Measurements from ENCODE around the gene CAMTA1.

The CAMTA1 gene

DNA sequence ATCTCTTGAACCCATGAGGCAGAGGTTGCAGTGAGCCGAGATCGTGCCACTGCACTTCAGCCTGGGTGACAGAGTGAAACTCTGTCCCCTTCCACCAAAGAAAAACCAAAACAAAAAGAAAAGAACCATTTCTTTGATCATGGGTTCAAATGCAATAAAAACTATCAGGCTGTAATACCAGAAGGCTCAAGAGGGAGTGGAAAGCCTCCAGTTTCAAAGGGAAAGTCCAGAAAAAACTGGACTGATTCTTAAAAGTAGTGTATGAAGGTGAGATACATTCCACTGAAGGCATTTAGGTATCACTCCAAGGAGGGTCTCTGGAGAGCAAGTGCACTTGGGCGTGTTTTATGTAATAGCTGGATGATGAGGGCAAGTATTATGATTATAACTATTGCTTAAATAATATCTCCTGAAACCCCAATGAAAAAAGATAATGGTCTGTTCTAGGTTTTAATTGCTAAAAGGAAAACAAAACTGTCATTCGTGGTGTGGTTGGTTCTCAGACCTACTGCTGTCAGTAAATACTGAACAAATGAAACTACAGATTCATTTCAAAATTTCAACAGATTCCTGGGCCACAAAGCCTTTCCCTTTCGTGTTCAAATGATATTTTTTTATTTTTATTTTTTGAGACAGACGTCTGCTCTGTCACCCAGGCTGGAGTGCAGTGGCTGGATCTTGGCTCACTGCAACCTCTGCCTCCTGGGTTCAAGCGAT lies 6.0 kb upstream of the CAMTA1 start:
- no peak for DNase-seq (ENCODE audit: low spot score)

DNA sequence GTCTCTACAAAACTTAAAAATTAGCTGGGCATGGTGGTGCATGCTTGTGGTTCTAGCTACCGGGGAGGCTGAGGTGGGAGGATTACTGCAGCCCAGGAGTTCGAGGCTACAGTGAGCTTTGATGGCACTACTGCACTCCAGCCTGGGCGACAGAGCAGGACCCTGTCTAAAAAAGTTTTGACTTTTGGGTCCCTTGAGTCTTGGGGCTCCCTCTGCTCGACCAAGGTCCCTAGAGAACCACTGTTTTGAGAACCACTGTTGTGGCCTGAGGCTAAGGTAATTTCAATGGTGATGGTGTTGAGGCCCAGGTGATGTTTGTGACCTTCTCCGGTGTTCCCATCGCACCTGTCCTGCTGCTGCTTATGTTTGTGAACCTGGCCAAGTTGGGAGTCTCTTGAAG lies 3.1 kb upstream of the CAMTA1 start:
- no peak for DNase-seq (ENCODE audit: low spot score)

DNA sequence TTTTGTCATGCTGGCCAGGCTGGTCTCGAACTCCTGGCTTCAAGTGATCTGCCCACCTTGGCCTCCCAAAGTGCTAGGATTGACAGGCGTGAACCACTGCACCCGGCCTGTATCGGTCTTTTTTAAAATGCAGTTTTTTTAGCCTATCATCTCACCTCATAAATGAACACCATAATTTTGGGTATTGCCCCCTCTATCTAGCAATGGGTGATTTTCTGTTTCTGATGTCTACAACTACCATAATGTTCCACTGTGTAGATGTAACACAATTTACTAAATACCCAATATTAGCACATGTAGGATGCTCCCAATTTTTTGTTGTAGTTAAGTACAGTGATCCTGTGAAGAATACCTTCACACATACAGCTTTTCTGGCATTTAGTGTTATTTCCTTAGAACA lies 2.0 kb upstream of the CAMTA1 start:
- DNase-seq (ENCODE audit: low spot score): no peak

DNA sequence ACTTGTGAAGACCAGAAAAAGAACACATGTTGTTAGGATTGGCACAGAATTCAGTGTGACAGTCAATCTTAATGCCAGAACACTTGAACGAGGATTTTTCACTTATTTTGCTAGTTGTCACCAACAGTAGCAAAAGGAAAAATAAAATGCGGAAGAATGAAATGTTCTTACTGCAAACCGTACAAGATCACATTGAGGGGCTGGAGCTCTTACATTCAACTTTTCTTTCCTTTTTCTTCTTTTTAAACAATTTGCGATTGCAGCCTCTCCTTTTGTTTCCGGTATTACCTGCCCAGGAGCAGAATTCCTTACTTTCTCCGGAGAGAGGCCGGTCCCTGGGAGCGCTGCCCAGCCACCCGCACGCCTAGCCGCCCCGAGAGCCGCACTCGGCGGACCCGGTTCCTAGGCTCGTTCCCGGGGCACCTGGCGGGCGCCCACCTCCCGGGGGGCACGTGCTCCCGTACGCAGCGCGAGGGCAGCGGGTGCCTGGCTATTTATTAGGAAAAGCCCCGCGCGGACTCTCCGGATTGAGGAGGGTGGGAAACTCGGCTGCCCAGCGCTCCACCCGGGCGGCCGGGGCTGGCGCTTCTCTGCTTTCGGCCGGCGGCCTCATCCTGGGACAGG lies 1.2 kb upstream of the CAMTA1 start:
- DNase-seq (ENCODE audit: low spot score): no peak

DNA sequence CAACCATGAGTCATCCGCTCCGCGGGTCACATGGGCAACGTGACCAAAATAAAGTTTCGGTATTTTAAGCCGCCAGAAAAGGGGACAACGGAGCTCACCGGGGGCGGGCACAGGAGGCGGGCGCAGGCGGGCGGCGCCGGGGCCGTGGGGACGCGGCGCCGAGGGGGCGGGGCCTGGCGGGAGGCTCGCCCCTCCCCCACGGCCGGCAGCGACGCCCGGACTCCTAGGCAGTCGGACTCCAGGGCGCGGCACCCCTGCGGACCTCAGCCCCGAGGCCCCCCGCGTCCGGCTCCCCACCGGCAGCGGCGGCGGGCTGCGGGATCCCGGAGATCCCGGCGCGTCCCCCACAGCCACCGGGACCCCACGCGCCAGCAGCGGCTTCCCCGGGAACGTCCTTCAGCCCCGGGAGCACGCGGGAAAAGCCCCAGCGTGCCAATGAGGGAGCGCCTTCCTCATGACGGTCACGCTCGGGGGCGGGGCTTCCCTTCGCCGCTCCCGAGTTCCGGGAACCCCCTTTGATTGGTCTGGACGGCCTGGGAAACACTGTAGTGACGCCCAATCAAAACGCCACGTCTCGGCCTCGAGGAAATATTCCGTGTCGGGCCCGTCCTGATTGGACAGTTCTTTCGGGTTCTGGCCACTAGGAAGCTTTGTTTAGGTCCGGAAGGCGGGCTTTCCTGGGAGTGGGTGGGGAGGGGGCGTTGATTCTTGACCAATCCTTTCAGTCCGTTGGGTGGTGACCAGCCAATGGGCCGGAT lies 515 bp upstream of the CAMTA1 start:
- DNase-seq (ENCODE audit: low spot score): peak; percentile 92

- peak; percentile 81 for DNase-seq (ENCODE audit: low spot score)
Observed at GRCh38 chr1:6785728-6786505, 663 bp downstream of the CAMTA1 start.

DNA sequence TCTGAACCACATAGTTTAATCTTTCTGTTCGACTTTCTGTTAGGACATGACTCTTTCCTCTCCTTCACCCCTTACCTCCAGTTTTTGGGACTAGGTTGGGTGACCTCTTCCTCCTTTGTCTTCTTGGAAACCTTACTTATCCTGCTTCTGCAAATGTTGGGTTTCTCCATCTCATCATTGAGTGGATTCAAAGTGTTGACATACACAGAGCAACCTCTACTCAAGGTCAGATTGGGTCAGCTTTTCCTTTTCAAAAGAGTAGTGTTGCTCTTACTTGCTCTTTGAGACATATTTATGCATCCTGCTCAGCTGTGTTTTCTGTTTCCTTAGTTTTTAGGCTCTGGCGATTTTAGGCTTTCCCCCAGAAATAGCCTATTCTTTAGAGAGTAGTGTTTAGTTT lies 3.7 kb downstream of the CAMTA1 start:
- DNase-seq (ENCODE audit: low spot score): no peak

GRCh38 chr1:6790146-6790545 lies 4.9 kb downstream of the CAMTA1 start:
- no peak for DNase-seq (ENCODE audit: low spot score)

DNA sequence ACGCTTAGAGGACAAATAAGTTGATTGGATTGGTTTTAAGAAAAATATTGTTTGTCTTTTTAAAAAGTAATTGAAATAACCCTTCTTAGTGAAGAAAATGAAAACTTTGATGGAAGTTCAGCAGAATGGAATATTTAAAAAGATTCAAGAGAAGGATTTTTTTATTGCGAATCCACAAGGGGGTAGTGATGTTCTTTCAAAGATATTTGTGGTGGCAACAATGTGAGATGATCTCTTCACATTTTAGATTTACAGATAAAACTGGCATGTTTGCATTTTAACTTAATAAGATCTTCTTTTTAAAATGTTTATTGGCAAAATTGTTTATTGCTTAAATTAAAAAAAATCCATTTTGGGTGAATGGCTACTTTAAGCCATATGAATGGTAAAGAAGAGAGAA lies 8.9 kb downstream of the CAMTA1 start:
- DNase-seq (ENCODE audit: low spot score): no peak

DNA sequence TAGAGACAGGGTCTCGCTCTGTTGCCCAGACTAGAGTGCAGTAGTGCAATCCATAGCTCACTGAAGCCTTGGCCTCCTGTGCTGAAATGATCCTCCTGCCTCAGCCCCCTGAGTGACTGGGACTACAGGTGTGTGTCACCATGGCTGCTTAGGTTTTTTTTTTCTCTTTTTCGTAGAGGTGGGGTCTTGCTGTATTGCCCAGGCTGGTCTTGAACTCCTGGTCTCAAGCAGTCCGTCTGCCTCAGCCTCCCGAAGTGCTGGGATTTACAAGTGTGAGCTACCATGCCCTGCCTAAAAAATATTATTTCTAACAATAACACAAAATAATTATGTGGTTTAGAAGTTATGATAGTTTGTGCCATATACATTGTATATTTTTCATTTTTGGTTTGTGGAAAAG lies 9.9 kb downstream of the CAMTA1 start:
- no peak for DNase-seq (ENCODE audit: low spot score)

DNA sequence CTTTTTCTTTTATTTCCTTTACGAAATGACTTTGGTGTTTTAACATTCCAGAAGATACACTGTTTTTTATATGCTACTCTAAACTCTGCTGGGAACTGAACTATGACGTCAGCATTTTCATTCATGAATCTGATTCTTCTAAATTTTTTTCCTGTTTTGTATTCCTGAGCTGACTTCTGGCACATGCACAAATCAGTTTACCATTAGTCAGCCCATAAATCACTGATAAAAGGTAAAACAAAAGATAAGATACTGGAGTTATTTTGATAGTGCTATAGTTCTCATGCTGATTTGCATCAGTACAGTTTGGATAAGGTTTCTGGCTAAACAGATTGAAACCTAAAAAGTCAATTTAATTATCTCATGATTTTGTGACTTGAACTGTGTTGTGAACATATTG lies 10.4 kb downstream of the CAMTA1 start:
- DNase-seq (ENCODE audit: low spot score): no peak

- no peak for DNase-seq (ENCODE audit: low spot score)
Observed at GRCh38 chr1:6796095-6796494, 10.8 kb downstream of the CAMTA1 start.

DNA sequence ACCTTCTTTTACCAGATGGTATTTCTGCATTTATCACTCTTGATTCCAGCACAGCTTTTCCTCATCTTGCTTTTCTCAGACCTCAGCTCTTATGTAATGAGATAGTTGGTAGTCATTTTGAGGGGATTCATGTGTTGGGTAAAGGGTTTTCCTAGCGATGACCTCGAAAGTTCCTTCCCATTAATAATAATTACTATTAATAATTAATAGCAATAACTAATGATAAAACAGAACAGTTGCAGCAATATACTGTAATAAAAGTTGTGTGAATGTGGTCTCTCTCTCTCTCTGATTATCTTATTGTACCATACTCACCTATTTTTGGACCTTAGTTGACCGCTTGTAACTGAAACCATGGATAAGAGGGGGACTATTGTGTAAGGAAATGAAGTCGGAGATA lies 14.2 kb downstream of the CAMTA1 start:
- no peak for DNase-seq (ENCODE audit: low spot score)

DNA sequence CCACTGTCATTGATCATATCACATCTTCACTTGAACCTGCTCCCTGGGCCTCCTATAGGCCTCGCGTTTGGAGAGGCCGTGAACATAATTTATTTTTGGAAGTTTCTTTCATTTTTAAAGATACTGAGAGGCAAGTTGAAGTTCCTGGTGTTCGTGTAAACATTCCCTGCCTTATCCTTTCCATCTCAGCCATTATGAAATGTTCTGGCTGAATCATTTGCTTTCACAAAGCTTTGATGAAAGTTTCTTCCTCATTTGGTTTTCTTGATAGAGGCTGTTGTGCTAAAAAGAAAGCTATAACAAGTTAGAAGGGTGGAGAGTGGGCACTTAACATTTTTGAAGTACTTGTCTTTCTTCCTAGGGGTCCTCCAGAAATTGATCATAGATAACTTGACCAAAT lies 15.5 kb downstream of the CAMTA1 start:
- no peak for DNase-seq (ENCODE audit: low spot score)

DNA sequence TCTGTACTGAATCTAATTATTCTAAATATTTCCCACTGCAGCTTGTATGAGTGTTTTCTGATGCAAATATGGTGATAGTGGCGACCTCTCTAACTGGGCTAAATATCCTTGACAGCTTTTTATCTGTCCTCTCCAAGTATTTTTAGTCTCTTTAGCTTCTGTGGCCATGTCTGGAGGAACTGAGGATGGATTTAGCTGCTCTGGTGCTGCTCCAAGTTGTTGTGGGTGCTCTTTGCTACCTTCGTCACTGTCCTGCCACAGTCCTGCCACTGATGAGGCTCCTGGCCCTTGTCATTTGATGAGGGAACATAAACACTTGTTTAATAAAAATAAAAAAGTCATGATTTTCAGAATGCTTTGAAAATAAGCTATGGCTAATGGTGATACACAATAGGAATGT lies 15.9 kb downstream of the CAMTA1 start:
- DNase-seq (ENCODE audit: low spot score): no peak

DNA sequence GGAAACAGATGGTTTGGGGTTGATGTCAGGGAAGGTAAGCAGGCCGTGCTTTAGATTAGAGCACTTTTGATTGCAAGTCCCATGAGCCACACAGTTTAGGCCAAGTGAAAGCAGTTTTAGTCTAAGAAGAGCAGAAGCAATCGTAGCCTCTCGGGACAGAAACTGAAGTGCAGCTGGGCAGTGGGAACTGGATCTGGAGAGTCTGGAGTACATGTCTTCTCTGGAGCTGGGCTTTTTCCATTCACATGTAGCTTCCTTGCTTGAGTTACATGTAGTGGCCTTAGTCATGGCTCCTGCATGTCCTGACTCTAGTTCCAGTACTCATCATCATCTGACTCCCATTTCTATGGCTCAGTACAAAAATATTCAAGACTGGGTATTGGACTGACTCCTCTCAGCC lies 16.7 kb downstream of the CAMTA1 start:
- peak; percentile 36 for DNase-seq (ENCODE audit: low spot score)

DNA sequence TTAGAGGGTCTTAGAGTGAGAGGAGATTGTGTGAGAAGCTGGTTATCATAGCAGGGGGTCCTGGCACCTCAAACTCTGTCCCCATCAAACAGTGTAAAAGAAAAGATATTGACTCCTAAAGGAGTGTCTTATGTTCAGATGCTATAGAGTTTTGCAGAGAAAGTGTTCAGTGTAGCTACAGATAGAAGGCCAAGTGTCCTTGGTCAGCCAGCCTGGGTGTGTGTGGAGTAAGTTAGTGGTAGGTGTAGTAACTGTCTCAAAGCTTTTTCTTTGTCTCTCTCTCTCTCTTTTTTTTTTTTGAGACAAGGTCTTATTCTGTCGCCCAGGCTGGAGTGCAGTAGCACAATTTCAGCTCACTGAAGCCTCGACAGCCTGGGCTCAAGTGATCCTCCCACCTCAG lies 17.2 kb downstream of the CAMTA1 start:
- DNase-seq (ENCODE audit: low spot score): no peak

- DNase-seq (ENCODE audit: low spot score): no peak
Observed at GRCh38 chr1:6802893-6803292, 17.6 kb downstream of the CAMTA1 start.

DNA sequence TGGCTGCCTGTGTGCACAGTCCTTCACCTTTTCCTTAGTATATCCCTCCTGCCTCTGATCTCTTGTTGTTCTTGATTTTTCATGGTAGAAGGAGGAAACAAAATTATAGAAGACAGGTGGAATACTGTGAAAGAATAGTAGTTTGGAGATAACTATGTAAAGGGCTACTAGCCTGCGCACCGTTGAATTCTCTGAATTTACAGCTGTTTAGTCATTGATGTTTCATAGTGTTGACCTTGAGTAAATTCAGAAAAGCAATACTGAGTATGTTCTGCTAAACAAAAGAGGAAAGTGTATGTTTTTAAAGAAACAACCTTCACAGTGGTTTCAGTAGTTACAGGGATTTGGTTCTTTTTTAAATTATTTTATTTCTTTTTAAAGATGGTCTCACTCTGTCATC lies 18.1 kb downstream of the CAMTA1 start:
- no peak for DNase-seq (ENCODE audit: low spot score)

DNA sequence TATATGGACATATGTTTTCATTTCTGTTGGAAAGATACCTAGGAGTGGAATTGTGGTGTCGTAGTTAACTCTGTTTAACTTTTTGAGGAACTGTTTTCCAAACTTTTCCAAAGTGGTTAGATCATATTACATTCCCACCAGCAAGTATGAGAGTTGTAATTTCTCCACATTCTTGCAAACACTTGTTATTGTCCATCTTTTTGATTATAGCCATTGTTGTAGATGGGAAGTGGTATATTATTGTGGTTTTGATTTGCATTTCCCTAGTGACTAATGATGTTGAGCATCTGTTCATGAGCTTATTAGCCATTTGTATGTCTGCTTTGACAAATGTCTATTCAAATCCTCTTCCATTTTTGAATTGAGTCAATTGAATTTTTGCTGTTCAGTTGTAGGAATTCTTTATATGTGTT lies 19.8 kb downstream of the CAMTA1 start:
- no peak for DNase-seq (ENCODE audit: low spot score)

DNA sequence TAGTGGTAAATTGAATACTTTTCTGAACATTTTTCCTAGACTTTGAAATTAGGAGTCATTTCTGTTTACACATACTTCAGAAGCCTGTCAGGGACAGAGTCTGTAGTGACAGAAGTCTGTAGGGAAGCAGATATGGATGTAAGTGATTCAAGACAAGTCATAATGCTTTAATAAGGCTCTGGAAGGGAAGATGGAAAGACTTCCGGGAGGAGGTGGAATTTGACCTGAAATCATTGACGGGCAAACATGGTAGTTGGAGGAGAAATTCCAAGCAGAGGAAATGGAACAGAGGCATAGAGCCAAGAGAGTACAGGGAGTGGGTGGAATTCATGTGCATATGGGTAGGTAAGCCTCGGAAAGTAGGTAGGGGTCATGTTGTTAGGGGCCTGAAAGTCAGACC lies 22.5 kb downstream of the CAMTA1 start:
- DNase-seq (ENCODE audit: low spot score): no peak

- no peak for DNase-seq (ENCODE audit: low spot score)
Observed at GRCh38 chr1:6809461-6809860, 24.2 kb downstream of the CAMTA1 start.
